GM19452 (cell line): ENCODE measurements around the gene PGP.

ENCODE experiments used
- ATAC-seq: cut with Tn5 transposase; IDR thresholded peaks from one replicate; pipeline ENCODE4 v1.9.1; 2021; ENCODE audit not compliant: unreplicated experiment

Gene PGP

DNA sequence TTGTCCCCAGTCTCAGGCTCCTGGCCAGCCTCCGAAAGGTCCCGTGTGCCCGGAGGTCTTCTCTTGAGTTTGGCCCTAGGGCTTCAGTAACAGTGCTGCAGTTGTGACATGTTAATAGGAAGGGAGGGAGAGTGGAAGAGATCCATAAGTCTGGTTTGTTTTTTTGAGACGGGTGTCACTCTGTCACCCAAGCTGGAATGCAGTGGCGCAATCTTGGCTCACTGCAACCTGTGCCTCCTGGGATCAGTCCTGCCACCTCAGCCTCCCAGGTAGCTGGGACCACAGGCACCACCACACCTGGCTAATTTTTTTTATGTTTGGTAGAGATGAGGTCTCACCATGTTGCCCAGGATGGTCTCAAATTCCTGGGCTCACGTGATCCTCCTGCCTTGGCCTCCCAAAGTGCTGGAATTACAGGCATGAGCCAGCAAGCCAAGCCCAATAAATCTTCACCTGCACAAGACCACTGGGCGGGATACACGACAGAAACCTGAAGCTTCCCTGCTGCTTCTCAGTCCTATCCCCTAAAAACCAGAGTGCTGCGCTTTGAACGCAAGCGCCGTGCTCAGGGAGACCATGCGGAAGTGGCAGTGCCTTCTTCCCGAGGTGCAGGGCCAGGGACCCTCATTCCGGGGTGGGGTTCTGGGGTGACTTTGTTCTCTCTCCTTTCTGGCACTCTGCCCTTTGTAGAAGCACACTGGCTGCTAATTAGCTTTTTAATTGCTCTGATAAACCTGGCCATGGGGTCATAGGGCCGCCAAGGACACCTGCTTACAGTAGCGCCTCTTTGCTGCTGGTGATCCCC is 48.2 kb downstream of the PGP start:
- no peak for ATAC-seq

DNA sequence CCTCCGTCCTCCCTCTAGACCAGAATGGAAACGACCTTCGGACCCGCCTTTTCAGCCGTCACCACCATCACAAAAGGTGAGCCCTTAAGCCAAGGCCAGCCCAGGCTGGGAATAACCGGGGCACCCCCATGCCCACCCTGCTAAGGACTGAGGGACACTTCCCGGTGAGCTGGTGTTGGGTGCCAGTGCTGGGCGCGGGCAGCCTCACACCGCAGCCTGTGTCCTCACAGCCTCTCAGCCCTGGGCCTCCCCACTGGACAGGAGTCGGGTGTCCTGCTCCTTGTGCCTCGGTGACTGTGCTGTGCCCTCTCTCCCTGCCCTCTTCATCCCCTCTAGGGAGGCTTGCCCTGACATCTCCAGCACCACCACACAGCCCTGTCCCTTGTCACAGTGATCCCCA is 48.8 kb downstream of the PGP start:
- no peak for ATAC-seq

DNA sequence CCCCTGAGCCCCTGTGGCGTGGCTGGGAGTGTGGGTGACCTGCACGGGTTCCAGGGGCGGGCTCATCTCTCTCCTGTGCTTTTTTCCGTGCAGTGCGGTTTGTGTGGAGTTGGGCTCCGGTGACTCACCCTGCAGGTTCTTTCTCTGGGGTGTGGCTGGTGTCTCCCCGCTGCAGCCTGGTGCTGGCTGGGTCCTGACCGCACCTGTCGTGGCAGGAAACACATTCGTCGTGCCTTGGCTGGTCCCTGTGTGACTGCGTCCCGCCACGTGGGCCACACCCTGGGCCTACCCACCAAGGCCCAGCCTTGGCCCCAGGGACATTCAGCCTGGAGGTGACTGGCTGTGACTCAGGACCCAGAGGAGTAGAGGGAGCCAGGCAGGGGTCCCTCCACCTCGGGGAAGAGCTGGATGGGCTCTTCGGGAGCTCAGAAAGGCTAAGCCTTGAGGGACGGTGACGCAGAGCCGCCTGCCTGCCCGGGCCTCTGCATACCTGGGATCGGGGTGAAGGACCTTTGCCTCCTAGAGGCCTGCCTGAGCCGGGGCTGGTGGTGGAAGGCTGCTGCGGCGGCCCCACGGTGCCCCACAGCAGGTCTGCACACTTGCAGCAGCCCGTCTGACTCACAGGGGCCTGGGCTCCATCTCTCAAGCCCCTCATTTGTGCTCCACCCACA is 51.3 kb downstream of the PGP start:
- ATAC-seq, result no peak

DNA sequence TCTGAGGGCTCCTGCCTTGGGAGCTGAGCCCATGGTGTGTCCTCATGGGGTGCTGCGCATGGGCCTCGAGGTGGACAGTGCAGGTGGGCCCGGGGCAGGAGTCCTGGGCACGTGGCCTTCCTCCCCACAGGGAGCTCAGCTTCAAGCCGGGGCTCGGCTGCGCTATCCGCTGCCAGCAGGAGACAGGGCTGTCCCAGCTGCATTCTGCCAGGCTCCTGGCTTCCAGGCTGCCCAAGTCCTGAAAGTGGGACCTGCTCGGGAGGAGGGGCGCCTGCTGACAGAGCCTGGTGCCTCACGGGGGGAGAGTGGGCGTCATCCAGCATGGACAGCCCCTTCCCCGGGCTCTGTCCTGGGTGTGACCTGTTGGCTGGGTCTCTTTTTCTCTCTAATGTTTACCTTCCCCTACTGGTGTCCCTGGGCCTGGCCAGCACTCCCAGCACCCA is 51.9 kb downstream of the PGP start:
- ATAC-seq, result no peak

DNA sequence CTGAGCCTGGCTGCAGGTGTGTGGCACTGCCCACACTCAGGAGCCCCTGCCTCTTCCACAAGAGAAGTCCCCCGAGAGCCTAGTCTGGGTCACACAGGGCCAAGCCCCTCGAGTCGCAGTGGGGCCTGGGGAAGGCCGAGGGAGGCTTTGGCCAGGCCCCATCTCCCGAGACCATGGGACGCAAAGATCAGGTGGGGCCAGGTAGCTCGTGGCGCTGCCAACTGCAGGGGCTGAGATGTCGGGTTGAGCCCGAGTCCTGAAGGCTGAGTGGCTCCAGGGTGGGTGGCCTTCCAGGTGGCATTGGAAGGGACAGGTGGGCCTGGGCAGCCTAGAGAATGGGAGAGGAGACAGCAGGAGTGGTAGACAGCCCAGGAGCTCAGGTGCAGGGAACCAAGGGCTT is 52.7 kb downstream of the PGP start:
- ATAC-seq, result no peak
